GM21367 (cell line): ENCODE measurements around the gene CELF3.
"Not testable (repeated sequence)": the region's sequence is repeated elsewhere in the genome, so short reads cannot be mapped to it uniquely, and the experiment has no call there.

Source experiments
- ATAC-seq: cut with Tn5 transposase; IDR thresholded peaks from one replicate; pipeline ENCODE4 v1.9.1; 2021; ENCODE audit not compliant: unreplicated experiment

The CELF3 gene

DNA sequence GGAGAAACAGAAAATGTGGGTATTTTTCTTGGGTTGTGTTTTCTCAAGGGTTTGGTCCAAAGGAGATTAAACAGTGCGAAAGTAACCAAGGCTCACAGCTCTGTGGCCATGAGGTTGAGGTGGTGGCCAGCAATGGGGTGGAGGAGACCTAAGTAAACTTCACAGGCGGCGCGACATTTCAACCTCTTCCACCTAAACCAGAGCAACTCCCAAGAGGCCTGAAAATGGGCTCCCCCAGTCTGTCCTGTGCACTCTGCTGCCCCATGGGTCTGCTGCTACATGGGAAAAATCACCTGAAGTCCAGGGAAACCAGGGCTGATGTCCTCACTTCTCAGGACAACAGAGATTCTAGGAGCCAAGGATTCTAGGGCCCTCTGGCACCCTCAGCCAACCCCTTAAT, 12.4 kb downstream of the CELF3 start:
- no peak for ATAC-seq

DNA sequence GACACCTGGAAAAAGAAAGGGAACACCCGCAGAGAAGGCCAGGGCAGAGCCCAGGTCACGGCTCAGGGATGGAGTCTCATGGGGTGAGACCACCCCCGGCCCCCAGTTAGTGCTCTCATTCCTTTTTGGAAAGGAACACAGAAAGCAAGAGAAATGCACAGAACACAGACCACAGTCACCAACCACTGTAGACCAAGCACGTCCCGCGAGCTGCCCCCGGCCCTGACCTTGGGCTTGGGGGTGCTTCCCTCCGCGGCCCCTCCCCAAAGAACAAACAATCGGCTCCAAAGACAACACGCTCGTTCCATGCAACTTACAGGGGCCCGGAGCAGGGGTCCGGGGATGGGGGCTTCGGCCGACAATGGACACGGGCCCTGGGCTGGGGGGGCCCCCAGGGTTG, 12.8 kb downstream of the CELF3 start:
- no peak for ATAC-seq

DNA sequence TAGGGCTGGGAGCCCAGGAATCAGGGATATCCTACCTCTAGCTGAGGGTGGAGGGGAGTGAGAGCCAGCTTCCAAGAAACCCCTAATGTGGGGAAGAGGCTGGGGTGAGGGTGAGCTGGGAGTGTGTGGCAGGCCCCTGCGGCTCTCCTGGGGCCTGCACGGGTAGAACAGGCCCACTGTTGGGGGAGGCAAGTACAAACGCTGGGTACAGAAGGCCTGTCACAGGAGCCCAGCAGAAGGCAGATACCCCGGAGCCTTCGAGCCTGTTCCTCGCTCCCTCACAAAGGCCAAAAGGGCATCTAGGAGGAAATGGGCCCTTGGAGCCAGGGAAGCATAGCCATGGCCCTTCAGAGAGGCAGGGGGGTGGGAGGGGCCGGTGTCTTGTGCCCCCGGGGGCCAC, 13.7 kb downstream of the CELF3 start:
- no peak for ATAC-seq

DNA sequence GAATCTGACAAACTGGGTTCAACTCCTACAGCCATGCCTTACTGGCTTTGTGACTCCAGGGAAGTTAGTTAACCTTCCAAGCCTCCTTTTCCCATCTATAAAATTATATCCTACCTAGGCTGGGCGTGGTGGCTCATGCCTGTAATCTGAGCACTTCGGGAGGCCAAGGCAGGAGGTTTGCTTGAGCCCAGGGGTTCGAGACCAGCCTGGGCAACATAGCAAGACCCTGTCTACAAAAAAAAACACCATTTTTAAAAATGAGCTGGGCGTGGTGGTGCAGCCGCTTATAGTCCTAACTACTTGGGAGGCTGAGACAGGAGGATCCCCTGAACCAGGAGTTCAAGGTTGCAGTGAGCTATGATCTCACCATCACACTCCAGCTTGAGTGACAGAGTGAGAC, 15.1 kb downstream of the CELF3 start:
- ATAC-seq: no peak

DNA sequence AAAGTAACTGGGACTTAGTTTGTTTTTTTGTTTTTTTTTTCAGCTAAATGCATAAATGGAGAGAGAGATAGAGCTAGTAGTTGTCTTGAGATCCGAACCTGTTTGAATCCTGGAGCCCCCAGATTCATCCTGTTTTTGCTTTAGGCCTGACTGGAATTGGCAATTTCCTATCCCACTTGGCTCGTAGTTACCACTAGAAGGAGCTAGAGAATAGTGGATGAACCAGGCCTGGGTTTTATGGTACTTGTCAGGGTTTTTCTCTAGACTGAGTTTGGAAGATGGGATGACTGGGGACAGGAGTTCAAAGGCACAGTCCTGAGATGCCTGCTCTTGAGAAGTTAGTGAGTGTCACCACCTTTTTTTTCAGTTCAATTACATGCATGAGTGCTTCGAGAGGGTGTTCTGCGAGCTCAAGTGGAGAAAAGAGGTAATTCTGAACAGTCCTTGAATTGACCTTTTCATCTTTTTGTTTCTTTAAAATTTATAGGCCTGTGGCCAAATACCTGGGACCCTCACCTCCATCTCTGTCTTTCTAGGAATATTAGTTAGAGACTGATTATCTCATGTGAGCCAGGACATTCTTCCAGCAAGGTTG, 23.4 kb downstream of the CELF3 start:
- ATAC-seq: no peak

GRCh38 chr1:151692226-151692625, 24.4 kb downstream of the CELF3 start:
- ATAC-seq: no peak

GRCh38 chr1:151689494-151689893, 27.1 kb downstream of the CELF3 start:
- no peak for ATAC-seq

GRCh38 chr1:151686561-151686960, 30.0 kb downstream of the CELF3 start:
- no peak for ATAC-seq

DNA sequence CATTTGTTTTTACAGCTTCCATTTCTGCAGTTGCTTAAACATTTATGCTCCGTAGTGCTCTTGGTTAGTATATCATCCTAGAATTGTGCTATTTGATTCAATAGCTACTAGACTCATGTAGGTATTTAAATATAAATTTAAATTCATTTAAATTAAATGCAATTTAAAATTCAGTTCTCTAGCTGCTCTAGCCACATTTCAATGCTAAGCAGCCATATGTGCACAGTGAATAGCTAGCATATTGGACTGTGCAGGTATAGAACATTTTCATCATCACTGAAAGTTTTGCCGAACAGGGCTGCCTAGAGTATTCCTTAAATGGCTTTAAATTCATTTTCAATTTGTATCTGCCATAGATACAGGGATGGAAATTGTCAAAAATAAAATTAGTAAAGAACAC, 32.5 kb downstream of the CELF3 start:
- no peak for ATAC-seq

DNA sequence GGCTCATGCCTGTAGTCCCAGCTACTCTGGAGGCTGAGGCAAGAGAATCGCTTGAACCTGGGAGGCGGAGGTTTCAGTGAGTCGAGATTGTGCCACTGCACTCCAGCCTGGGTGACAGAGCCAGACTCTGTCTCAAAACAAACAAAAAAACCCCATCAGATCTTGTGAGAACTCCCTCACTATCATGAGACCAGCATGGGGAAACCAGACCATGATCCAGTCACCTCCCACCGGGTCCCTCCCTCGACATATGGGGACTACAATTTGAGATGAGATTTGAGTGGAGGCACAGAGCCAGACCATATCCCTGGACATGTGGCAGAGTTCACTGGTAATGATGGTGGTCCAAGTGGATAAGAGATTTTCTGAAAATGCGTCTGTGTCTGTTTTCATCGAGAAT, 33.7 kb downstream of the CELF3 start:
- ATAC-seq: not testable (repeated sequence)

- ATAC-seq: no peak
Observed at GRCh38 chr1:151681923-151682322, 34.7 kb downstream of the CELF3 start.

- no peak for ATAC-seq
Observed at GRCh38 chr1:151680826-151681225, 35.8 kb downstream of the CELF3 start.

DNA sequence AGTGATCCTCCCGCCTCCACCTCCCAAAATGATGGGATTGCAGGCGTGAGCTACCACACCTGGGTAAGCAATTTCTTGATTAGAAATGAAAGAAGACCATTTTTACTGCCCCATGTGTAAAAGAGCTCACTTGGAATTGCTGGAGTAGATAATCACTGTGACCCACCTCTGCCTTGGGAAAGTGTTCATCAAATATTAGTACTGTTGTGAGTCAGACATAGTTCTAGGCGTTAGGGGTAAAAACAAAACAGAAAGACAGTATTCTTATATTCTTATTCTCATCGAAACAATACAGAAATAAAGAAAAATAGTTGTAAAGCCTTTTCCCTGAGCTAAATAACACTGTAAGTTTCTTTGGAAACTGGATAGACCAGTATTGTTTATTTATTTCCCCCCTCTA, 36.2 kb downstream of the CELF3 start:
- ATAC-seq: no peak

DNA sequence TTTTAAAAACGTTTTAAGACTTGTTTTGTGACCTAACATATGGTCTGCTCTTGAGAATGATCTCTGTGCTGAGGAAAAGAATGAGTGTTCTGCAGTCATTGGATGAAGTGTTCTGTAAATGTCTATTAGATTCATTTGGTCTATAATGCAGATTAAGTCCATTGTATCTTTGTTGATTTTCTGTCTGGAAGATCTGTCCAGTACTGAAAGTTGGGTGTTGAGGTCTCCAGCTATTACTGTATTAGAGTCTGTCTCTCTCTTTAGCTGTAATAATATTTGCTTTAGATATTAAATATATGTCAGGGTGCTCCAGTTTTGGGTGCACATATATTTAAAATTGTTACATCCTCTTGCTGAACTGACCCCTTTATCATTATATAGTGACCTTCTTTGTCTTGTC, 43.2 kb downstream of the CELF3 start:
- ATAC-seq: no peak

DNA sequence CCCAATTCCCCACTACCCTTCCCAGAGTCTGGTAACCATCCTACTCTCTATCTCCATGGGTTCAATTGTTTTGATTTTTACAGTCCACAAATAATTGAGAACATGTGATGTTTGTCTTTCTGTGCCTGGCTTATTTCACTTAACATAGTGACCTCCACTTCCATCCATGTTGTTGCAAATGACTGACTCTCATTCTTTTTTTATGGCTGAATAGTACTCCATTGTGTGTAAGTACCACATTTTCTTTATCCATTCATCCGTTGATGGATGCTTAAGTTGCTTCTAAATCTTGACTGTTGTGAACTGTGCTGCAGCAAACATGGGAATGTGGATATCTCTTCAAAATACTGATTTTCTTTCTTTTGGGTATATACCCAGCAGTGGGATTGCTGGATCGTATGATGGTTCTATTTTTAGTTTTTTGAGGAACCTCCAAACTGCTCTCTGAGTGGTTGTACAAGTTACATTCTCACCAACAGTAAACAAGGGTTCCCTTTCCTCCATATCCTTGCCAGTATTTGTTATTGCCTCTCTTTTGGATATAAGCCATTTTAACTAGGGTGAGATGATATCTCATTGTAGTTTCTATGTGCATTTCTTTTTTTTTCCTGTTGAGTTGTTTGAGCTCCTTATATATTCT, 46.4 kb downstream of the CELF3 start:
- ATAC-seq: not testable (repeated sequence)

DNA sequence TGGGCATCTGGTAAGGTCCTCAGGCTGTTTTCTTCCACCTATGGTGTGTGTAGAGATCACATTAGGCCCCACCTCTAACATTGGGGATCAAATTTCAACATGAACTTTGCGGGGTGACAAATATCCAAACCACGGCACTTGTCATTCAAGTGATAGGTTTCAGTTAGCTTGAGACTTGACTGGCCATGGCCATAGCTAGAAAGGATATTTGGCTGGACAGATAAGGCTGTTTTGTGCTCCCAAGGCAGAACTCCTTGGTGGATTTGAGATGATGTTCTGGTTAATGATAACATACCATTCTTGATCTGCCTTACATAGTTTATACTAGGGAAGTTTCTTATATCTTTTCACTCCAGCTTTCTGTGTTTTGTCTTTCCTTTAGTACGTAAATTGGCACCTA, 48.5 kb downstream of the CELF3 start:
- ATAC-seq: no peak

- ATAC-seq: no peak
Observed at GRCh38 chr1:151661751-151662150, 54.9 kb downstream of the CELF3 start.

- no peak for ATAC-seq
Observed at GRCh38 chr1:151655371-151655770, 61.2 kb downstream of the CELF3 start.

- no peak for ATAC-seq
Observed at GRCh38 chr1:151653397-151653796, 63.2 kb downstream of the CELF3 start.
